Measurements from ENCODE around the gene CHN1. TPM values are rescaled to one million over a fixed set of nuclear protein-coding genes. Genes with fewer than 3 reads are reported as not detected.

The CHN1 gene
- total RNA-seq, 1 experiment from 2014 or later, result 10.2 TPM

DNA sequence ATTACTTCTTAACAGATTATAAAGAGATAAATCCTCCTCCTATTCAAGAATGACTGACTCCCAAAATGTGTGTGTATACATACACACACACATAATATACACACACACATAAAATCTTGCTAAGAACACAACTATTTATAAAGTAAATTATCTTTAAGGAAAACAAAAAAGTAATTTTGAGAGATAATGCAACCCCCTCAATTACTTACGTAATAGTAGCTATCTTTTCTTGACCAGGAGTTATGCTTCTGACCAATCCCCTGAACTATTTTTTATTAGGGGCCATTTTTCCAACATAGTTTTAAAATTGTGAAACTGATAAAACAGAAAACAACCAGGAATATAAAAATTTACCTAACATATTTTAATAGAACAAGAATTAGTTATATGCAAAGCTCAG, 127.9 kb downstream of the CHN1 start:
- no peak for DNase-seq (ENCODE audit: low read depth)

DNA sequence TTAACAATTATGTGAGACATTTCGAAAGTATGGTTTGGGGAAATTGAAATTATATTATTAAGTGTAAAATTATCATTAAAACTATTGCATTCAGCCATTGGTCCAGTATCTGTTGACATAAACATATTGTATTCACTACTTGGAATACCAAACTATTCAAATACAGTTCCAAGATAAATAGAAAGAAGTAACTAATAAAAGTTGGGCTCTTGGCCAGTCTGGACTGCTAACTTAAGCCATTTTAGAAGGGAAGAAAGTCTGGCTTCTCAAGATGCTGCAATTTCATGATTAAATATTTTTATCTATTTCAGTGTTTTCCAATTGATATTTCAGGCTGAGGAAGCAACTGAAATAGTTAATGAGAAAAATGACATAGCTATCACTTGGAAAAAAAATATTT, 131.1 kb downstream of the CHN1 start:
- DNase-seq (ENCODE audit: low read depth), result no peak

DNA sequence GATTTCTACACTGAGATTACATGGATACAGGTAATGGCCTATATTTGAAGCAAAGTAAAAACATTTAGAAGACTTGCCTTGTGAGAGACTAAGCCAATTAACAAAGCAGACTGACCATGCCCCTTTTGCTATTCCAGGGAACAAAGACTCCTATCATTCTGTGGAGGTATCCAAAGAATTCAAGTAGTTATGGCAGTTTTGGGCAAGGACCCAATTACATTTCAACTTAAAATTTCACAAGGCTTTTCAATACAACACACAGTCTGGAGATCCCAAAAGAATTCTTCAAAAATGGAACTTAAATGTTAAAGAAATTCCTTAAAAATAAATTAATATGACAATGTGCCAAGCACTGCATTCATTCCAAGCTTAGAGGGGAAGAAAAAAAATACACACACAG, 131.7 kb downstream of the CHN1 start:
- no peak for DNase-seq (ENCODE audit: low read depth)

DNA sequence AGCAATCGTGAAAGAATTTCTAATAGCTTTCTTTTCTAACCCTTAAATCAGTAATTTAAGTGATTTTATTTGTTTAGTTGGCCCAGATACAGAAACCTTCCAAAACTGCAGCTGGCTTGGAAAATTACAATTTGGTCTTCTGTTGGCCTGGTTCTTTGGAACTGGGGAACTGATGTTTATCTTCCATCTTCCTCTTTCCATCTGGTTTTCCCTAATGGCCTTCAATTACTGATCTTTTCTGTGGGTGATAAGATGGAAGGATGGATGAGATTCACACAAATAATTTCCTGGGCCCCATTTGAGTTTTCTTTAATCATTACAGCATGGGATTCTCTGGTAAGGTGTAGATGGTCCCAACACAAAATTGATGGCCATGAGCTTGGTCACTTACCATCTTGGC, 134.4 kb downstream of the CHN1 start:
- DNase-seq (ENCODE audit: low read depth), result no peak

DNA sequence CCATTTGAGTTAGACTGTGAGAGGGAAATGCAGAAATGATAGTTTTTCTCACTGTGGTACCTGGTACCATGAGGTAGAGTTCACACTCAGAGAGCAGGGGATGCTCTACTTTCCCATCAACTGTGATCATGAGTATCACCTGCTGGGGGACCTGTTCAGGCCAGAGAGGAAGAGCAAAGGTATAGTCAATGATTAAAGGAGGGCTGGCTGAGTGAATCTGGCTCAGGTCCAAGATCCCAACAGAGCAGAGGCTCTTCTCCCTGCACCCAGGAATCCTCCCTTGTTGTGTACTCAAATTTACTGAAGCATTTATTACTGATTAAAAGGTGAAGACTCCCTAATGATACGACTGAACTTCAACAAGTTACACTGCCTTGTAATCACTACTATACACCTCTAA, 136.3 kb downstream of the CHN1 start:
- DNase-seq (ENCODE audit: low read depth), result no peak

DNA sequence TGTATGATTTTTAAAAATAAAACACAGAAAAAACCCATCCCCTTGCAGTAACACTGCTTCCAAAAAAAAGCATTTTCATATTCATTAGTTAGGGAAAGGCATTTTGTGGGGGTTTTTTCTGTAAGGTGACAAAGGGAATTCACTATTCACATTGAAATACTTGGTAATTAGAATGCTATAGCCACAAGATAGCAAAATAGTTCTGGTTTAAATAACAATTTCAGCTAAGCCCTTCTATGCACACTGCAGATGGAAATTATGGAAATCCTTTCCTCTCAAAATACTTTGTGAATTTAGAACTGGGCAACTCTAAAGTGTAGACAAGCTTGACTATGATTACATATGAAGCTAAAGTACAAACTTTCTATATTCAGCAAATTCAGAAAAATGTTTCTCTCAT, 138.8 kb downstream of the CHN1 start:
- no peak for DNase-seq (ENCODE audit: low read depth)

DNA sequence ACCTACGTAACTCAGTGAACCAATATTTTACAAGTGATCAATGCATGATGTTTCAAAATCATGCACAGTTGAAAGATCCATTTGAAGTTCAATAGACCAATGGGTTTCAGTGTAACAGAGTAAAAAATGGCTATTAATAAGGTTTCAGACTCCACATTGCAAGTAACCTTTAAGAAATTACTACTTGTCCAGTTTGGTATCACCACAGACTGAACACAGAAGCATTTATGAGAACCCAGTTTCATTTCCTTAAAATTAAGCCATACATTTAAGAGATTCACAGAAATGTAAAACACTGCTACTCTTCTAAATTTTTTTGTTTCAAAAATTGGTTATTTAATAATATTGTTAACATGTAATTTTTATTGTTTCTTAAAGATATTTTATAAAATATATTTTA, 142.0 kb downstream of the CHN1 start:
- no peak for DNase-seq (ENCODE audit: low read depth)

DNA sequence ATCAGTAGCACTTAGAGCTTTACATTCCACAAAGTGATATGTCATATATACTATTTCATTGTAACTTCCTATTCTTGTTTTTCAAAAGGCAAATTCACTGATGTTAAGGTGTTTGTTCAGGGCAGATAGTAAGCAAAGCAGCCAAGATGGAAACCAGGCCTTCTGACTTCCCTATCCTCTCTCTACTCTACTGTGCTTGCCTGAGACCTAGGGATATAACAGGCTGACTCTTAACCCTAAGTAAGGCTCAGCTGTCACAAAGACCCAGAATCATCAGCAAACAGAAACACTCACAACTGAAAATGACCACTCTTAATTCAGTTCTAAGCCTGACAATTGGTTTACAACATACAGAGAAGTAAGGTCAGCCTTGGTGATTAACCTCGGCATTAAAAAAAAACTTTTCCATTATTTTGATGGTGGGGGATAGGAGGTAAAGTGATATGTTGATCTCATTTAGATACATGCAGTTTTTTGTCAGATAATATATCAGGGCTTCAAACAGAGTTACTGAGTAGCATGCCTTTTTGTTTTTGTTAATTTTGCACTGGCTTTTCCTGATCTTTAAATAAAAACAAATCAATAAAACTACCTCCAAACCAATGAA, 145.5 kb downstream of the CHN1 start:
- no peak for DNase-seq (ENCODE audit: low read depth)

DNA sequence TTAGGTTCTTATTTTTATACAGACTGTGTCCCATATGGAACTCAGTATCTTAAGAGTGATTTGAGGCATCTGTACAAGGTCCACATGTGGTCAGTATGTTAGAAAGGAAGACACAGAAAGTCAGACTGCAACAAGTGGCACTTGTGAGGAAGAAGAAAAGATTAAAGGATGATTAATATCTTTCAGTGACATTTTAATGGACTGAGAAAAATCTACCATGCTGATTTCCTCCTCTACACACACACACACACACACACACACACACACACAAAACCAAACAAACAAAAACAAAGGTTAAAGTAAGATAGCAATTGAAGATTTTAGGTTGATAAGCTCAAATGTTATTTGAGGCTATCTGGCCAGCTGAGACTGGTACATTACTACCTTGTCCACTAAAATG, 146.4 kb downstream of the CHN1 start:
- no peak for DNase-seq (ENCODE audit: low read depth)

DNA sequence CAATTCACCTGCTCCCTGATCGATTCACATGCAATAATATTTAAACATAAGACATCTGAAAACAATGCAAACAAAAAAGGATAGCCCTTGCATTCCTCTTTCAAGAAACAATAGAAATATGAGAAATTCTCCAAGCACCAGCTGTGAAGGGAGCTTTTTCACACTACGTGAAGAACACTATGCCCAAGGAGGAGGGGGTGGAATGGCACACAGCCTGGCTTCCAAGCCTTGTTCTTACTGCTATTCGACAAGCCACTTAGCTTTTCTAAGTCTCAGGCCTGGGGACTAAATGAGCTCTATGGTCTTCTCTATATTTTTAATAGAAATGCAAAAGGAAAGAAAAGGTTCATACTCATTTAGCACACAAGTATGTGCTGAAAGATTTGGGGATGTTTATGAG, 148.7 kb downstream of the CHN1 start:
- no peak for DNase-seq (ENCODE audit: low read depth)

DNA sequence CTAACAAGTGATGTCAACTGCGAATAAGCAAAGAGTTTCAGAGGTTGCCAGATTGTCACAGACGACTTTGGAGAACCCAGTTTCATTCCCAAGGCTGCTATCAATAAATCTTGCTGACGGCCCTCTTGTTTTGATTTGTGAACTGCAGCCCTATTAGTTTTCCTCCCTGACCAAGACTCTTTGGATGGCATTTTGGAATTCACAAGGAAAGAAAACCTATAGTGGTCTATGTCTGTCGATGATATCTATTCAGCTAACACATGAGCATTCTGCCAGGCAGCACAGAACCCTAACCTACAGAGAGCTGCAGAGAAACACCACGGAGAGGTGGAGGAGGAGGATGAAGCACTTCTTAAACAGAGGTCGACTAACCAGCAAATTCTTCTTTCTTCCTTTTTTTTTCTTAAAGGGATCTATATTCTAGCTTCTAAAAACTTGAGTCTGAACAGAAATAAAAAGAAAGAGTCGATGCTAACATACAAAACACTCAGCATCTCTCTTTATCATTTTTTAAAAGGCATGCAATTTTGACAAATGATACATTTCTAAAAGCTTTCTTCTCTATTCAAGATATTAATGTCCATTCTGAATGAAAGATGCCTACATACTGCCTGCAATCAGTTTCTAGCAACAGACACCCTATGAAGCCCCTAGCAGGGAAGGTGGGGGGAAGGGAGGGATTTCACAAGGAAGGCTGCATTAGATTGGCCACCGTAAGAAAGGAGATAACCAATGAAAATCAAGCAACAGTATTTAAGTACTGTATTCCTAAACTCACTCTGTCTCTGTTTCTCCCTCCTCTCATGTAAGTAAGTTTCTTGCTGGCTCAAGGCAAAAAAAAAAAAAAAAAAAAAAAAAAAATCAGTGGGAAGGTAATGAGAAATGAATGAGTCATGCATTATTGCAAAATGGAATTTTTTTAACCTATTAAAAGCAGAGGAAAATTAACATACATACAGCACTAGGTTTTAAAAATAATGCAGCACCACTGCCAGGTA, 157.9 kb downstream of the CHN1 start:
- DNase-seq (ENCODE audit: low read depth), result peak; percentile 70

DNA sequence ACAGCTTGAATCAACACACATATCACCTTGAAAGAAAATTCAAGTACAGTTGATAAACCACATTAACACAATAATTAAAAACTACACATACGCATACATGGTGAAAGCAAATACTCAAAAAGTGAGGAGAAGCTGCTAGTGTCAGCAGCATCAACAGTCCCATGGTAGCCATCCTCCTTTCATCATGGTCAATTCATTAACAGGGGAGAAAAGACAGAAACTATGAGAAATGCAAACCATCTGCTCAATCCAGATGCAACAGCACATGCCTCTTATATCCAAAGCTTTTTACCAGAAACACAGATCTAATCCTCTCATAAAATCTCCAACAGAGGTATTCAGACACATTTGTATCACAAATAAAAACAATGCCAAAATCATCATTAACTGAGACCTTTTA, 159.0 kb downstream of the CHN1 start:
- DNase-seq (ENCODE audit: low read depth), result no peak

DNA sequence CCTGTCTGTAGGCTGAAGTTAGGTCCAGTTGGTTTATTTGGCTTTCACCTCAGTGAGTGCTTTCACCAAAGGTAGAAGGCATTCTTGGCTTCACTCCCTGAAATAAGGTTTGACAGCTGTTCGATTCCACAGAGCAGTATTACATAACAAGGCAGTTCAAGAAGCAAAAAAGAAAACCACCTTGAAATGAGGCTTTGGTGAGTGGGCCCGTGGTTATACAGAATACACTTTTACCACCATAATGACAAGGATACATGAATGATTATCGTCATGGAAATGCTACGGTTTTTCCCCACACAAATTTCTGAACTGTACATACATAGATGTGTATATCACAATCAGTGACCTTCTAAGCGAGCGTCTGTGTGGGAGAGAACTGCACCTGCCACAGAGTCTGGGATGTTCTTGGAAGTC, 160.9 kb downstream of the CHN1 start:
- DNase-seq (ENCODE audit: low read depth), result no peak

DNA sequence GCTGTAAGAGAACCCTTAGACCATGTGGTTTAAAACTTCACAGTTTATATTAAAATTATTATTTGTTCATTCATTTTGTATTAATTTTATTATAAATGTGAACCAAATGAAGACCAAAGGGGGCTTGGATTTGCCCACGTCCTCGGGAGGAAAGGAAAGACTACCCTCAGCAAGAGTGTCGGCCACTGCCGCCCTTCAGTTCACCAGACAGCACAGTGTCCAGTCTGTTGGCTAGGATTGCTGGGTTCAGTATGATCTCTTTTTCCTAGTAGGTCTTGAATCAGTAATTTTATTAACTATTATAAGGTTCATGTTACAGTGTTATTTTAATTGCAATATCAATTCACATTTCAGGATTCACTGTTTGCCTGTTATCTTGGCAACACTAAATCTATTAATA, 162.7 kb downstream of the CHN1 start:
- DNase-seq (ENCODE audit: low read depth), result no peak

DNA sequence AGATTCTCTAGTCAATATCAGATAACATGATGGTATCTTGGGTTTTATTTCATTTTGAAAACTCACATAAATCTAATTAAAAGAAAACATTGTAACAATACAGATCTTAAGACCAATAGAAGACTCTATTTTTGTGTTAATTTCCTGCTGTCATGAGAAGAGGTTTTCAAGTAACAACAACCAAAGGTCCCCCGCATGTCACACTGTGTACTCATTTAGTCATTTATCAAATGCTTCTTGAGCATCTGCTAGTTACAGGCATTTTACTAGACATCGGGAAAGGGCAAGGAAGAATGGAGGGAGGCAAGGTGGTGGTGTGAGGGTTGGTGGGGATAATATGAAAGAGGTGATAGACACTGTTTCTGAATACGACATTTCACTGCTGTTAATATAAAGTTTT, 163.2 kb downstream of the CHN1 start:
- no peak for DNase-seq (ENCODE audit: low read depth)

DNA sequence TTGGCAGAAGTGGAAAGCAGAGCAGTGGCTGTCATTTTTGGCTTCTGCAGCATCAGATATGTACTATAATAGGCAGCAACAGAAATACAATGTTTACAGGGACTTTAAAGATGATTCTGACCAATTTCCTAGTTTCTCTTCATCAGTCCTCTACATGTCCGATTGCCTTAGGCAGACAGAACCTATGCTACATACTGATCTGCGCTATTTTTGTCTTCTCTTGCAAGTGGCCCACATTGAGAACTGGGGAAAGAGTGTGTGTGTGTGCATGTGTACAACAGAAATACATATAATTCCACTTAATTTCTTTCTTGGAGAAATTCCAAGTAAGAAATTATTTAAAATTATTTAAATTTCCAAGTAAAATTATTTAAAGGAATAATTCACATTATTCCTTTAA, 163.8 kb downstream of the CHN1 start:
- no peak for DNase-seq (ENCODE audit: low read depth)

DNA sequence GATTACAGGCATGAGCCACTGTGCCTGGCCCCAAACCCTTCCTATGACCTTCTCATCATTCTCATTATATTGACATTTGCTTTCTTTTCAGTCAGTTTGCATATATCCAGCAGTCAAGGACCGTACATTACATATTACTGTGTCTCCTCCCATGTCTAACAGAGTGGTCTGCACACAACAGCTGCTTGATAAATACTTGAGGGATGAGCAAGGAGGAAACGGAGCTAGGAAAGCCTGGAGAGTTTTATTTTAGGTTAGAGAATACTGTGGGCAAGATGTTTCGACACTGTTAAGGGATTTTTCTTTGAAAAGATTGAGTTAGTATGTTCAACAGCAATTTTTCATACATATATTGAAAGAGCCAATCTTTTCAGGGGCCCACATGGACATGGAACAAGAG, 164.7 kb downstream of the CHN1 start:
- DNase-seq (ENCODE audit: low read depth), result peak; percentile 50

DNA sequence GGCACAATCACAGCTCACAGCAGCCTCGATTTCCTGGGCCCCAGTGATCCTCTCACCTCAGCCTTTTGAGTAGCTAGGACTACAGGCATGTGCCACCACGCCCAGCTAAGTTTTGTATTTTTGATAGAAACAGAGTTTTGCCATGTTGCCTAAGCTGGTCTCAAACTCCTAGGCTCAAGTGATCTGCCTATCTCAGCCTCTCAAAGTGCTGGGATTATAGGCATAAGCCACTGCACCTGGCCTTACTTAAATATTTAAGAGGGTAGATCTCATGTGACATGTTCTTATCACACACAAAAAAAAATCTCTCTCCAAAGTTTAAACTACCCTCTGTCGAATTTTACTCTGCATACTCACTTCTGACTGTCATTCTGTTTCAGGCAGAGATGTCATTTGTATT, 165.5 kb downstream of the CHN1 start:
- no peak for DNase-seq (ENCODE audit: low read depth)

DNA sequence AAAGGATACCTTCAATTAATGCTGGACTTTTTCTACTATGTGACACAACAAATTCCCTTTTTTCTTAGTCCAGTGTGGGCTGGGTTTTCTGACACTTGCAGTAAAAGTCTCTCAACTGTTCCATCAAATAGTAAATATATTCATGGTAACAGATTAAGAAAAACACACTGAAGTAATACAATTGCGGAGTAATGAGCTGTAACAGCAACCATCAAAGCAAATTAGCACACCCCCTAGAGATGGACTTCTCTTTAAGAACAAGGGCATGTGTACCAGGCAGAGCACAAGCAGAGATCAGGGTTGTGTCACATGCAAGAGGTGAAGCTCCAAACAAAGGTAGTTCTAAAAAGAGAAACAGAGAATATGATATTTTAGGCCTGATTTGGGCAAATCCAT, 168.2 kb downstream of the CHN1 start:
- no peak for DNase-seq (ENCODE audit: low read depth)

DNA sequence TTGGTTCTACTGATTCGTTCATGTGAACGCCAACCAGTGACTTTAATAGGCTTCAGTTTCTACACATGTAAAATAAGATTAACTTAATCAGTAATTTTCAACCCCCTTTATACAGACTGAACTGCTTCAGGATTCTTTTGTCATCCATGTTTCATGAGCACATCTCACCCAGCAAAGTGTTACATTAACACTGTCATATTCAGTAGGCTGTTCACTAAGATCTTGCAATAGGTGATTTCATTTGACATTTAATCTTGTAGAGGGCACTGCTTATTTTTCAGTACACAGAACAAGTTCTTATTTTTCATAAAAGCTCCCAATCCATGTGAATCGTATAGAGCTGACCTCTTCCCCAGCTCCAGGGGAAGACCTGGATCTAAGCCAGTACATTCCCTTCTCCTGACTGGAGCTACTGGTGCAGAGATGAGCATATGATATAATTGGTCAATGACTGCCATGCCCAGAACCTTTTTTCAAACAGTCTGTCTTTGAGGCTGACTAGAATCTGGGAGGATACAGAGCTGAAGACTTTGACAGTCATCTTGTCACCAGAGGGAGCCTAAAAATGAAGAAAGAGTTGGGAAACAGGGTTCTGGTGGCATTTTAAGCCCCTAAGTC, 168.7 kb downstream of the CHN1 start:
- peak; percentile 92 for DNase-seq (ENCODE audit: low read depth)

DNA sequence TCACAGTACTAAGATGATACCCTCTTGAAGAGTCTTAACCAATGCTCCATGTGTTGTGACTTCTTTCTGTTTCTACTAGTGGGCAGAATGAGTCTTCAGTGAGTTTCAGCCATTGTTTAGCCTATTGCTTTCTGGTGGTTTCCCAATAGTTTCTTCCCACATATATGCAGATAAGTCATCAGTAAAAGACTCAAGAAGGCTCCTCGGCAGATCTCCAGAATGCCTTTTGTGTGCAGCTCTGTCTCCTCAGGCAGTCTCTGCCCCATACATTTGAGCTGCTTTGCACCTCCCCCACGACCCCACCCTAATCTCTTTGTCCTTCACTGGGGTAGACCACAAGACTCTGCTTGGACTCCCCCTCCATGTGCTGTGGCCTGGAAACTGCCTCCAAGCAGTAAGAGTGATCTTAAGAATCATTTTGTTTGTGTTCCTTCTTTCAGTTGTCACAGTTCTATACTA, 169.4 kb downstream of the CHN1 start:
- DNase-seq (ENCODE audit: low read depth), result peak; percentile 74

DNA sequence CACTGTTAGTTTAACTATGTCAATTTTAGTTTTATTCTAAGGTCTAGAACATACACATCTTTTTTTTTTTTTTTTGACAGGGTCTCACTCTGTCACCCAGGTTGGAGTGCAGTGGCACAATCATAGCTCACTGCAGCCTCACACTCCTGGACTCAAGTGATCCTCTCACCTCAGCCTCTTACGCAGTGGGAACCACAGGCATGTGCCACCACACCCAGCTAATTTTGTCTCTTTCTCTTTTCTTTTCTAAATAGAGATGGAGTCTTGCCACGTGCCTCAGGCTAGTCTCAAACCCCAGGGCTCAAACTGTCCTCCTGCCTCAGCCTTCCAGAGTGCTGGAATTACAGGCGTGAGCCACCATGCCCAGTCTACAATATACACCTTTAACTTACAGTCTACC, 171.4 kb downstream of the CHN1 start:
- DNase-seq (ENCODE audit: low read depth), result no peak
